DND-41 (cell line): ENCODE data around the gene HMCN1.

Experiments used
- CTCF ChIP-seq: IDR thresholded peaks from 2 replicates; pipeline ENCODE4 v1.5.1; 2012; ENCODE audit warnings: borderline replicate concordance, low read length, moderate library complexity, mild to moderate bottlenecking; ENCODE audit not compliant: poor library complexity, severe bottlenecking; ENCODE audit errors: extremely low read depth
- EZH2 ChIP-seq: IDR thresholded peaks from 3 replicates; pipeline ENCODE4 v1.6.1; 2012; ENCODE audit warnings: borderline replicate concordance, low read depth, mild to moderate bottlenecking, moderate library complexity, low read length, inconsistent platforms; ENCODE audit not compliant: severe bottlenecking

DNA sequence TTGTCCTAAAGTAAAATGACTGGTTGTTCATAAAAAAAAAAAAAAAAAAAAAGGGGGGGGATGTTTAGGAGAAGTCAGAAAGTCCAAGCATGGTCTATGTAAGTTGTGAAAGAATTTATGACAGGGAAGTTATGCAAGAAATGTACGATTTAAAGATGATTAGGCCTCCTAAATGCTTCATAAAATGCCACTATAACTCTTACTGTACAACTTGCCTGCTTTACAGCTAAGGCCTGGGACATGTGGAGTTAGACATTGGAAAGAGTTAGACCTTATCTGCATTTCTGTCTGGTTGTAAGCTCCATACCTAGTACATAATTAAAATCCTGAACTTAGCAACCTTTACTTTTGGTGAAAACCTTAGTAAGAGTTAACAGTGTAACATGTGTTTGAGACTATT lies 490.9 kb downstream of the HMCN1 start:
- no peak for TF ChIP-seq EZH2
- TF ChIP-seq CTCF: no peak
